DMS79 (cell line): ENCODE measurements around the gene SPDYE6.
"Not testable (repeated sequence)": the region's sequence is repeated elsewhere in the genome, so short reads cannot be mapped to it uniquely, and the experiment has no call there.

Experiments
- DNase-seq: peaks from one replicate; lab custom pipeline; 2025; lab: John Stamatoyannopoulos, UW

The SPDYE6 gene

GRCh38 chr7:102363549-102364393, 7.5 kb upstream of the SPDYE6 start:
- DNase-seq, result peak; percentile 98

- not testable (repeated sequence) for DNase-seq
These were observed 9.3 kb downstream of the SPDYE6 start for GRCh38 chr7:102346983-102347382.

DNA sequence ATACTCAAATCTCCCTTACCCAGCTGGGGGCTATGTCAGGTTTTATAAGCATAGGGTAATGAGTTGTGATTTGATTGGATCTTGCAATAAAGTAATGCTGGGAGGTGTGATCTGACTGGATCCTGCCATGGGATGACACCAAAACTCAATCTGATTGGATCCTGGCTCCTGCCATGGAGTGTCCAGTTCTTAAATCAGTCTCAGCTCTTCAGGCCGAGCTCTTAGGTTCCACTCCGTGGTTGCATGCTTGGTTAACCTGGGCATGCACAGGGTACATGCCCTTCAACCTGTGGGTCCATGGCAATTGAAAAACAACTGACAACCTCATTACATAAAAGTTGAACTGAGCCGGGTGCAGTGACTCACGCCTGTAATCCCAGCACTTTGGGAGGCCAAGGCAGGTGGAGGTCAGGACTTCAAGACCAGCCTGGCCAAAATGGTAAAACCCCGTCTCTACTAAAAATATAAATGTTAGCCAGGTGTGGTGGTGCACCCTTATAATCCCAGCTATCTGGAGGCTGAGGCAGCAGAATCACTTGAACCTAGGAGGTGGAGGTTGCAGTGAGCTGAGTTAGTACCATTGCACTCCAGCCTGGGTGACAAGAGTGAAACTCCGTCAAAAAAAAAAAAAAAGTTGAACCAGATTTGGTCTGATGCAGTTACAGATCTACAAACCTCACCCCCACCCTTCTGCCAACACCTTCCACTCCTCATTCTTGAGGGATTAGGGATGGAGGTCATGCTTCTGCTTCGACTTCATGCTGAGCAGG, 15.5 kb downstream of the SPDYE6 start:
- not testable (repeated sequence) for DNase-seq

- DNase-seq, result not testable (repeated sequence)
These were observed 18.8 kb downstream of the SPDYE6 start for GRCh38 chr7:102337420-102337819.

DNA sequence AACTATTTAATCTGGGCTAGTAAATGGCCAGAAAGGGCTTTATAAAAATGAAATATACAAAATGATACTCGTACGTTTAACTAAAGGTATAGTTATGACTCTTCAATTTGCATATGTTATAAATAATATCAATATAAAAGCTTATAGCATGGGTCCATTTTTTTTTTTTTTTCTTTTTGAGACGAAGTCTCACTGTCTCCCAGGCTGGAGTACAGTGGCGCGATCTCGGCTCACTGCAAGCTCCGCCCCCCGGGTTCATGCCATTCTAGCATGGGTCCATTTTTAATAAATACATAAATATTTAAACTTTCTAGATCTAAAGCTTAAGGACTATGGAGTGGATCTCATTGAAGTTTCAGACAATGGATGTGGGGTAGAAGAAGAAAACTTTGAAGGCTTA, 19.2 kb downstream of the SPDYE6 start:
- not testable (repeated sequence) for DNase-seq

DNA sequence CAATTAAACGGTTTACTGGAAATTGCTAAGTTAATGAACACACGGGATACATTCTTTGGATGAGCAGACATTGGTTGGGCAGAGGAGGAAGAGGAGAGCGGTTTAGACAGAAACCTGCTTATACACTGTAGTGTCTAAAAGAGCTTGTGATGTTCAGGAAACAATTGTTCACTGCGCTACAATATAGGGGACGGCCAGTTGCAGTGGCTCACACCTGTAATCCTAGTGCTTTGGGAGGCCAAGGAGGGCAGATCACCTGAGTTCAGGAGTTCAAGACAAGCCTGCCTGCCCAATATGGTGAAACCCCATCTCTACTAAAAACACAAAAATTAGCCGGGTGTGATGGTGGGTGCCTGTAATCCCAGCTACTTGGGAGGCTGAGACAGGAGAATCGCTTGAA, 20.7 kb downstream of the SPDYE6 start:
- not testable (repeated sequence) for DNase-seq

DNA sequence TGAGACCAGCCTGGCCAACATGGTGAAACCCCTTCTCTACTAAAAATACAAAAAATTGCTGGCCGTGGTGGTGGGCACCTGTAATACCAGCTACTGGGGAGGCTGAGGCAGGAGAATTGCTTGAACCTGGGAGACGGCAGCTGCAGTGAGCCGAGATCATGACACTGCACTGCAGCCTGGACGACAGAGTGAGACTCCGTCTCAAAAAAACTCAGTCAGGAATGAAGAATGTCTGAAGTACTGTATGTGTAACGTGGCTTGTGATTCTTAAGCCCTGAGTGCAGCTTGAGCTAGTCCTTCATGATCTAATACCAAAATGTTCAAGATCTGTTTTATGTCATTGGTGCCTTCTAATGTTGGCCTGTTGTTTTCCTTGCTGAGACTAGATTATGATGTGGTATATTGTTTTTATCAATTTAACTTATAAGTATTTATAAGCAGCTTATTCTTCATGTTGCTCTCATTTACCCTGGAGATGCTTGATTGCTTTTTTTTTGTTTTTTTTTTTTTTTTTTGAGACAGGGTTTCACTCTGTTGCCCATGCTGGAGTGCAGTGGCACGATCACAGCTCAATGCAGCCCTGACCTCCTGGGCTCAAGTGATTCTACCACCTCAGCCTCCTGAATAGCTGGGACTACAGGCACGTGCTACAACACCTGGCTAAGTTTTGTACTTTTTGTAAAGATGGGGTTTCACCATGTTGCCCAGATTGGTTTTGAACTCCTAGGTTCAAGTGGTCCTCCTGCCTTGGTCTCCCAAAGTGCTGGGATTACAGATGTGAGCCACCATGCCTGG, 25.4 kb downstream of the SPDYE6 start:
- DNase-seq, result not testable (repeated sequence)

- not testable (repeated sequence) for DNase-seq
These were observed 26.9 kb downstream of the SPDYE6 start for GRCh38 chr7:102329366-102329765.

DNA sequence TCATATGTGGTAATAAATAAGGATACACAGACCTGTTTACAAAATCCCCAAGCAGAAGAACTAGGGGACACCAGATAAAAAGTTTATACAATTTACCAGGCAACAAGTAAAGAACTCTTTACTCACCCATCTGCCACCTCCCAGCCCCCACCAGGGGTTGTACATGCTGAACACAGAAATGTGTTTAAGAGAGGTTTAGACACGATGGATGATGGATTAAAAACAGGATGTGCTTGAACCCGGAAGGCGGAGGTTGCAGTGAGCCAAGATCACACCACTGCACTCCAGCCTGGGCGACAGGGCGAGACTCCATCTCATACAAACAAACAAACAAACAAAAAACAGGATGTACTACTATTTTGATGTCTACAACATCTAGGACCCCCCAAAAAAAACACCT, 27.4 kb downstream of the SPDYE6 start:
- DNase-seq, result not testable (repeated sequence)

DNA sequence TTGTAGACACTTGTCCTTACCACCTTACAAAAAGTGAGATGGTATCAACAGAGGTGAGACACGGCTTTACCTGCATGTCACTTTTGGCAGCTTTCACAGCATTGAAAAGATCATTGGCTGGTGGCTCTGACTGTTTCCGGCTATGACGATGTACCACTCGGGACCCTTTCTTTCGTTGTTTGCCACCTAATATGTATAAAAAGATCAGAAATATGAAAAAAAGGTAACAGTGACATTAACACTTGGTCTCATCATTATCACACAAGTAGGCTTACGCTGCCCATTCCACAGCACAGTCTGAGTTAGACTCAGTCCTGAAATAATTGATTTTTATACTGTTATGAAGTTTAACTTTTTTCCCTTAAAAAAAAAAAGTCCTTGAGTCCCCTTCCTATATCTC, 29.1 kb downstream of the SPDYE6 start:
- not testable (repeated sequence) for DNase-seq

- no peak for DNase-seq
These were observed 29.9 kb downstream of the SPDYE6 start for GRCh38 chr7:102326157-102326889.

DNA sequence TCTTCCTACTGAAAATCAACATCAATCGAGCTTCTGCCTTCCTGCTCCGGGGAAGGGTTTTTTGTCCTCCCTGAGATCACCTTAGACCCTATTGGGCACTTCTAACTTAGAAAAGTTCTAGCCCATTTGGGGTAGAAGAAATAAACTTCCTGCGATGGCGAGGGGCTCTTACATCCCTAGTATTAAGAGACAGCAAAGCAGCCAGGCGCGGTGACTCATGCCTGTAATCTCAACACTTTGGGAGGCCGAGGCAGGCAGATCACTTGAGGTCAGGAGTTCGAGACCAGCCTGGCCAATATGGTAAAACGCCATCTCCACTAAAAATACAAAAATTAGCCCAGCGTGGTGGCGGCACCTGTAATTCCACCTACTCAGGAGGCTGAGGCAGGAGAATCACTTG, 31.1 kb downstream of the SPDYE6 start:
- not testable (repeated sequence) for DNase-seq

GRCh38 chr7:102323914-102324195, 32.4 kb downstream of the SPDYE6 start:
- no peak for DNase-seq

DNA sequence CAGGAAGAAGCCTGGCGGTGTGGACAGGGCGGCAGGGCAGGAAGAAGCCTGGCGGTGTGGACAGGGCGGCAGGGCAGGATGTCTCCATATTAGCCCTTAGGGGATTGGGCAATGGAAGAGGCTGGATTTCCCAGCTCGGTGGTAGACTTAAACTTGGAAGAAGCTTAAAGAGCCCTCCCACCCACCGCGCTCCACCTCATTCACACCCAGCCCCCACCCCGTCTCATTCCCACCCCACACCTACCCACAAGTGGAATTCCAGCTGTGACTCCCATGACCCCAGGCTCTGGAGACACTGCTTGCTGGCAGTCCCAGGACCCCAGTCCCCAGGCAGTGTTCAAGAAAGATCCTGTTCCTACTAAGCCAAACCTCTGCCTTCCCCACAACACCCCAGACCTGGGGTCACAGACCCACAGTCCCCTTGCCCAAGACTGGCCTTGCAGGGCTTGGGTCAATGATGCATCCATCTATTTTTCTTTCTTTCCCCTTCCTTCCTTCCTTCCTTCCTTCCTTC, 34.0 kb downstream of the SPDYE6 start:
- DNase-seq, result no peak

GRCh38 chr7:102321351-102322201, 34.7 kb downstream of the SPDYE6 start:
- DNase-seq, result no peak

DNA sequence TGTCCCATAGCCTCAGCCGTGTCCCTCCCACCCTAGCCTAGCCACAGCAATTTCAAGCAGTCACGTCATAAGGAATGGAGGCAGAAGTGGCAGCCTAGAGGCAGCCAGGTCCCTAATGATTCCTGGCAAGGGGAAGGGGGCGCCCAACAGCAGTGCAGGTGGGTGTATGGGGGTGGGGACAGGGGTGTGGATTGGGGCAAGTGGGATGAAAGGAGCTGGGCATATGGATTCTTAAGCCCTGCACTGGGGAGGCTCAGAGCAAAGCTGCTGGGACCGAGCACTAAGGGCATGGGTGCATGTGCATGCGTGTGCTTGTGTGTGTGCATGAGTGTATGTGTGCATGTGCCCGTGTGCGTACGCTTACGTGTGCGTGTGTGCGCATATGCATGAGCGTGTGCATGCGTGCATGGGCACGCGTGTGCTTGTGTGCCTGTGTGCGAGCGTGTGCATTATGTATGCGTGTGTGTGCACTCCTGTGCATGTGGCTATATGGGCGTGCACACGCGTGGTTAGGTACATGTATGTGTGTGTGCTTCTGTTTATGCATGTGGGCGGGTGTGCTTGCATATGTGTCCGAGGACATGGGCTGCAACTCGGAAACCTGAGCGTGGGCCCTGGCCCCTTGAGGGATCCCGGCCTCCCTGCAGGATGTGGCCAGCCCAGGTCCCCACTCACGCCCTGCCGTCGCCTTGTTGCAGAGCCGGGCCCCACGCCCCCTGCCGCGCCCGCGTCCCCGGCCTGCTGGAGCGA, 35.5 kb downstream of the SPDYE6 start:
- DNase-seq, result no peak

GRCh38 chr7:102320181-102320580, 36.1 kb downstream of the SPDYE6 start:
- no peak for DNase-seq

DNA sequence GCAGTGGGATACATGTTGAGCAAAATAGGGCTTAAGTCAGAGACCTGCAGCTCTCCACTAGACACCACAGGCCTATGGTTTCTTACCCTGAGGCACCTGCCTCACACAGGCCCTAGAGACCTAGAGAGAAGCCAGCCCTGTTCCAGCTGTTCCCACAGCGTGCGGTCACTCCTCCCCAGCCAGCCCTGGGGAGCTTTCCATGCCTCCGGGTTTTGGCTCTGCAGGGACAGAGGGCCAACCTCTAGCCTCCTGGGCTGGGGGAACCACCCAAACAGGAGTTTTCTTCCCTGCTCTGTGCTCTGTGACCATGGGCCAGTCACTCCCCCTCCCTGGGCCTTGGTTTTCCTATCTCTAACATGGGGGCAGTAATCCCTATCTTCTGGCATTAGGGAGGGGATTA, 36.6 kb downstream of the SPDYE6 start:
- DNase-seq, result no peak

GRCh38 chr7:102318482-102318971, 37.7 kb downstream of the SPDYE6 start:
- DNase-seq, result peak; percentile 4
